K562 (cell line): ENCODE data around the gene CD82. TPM values are rescaled to one million over a fixed set of nuclear protein-coding genes. Genes with fewer than 3 reads are reported as not detected.

Experiments
- ATAC-seq: fragments of 200-7000 bp; cut with Tn5 transposase; 3 replicates; pipeline ENCODE4 v1.9.1; 2020; ENCODE audit warnings: moderate library complexity
- BruUV-seq: library from RNA; stranded (reverse); fragments of 400-500 nt; replicated peaks from 2 replicates; lab custom pipeline; 2021; lab: Mats Ljungman, UMichigan
- CTCF ChIA-PET: fragments of 300-600 bp; formaldehyde crosslinking; extraction: SDS; loops from one replicate; lab custom pipeline; 2021; ENCODE audit warnings: low intra/inter-chr PET ratio; lab: Yijun Ruan, JAX
- POLR2A ChIA-PET: fragments of 300-600, 350-650 bp; sonication (Branson Sonifier 250); formaldehyde crosslinking; extraction: SDS; loops from one replicate; lab custom pipeline; 2021; ENCODE audit warnings: antibody characterized with exemption, inconsistent platforms; lab: Yijun Ruan, JAX
- DNase-seq, 4 experiments: peaks; one replicate each; pipeline versions ENCODE4 v3.0.0 to v3.0.0-alpha.2; 2011 to 2018; ENCODE audit warnings: low spot score in 3 of 4, mixed read lengths in 3 of 4; ENCODE audit errors: extremely low read depth in 1 of 4
- FAIRE-seq: peaks from 2 replicates; lab custom pipeline; 2011; peaks lifted over from hg19 to GRCh38; lab: Jason Lieb, UNC
- H2AFZ ChIP-seq: 2 replicates; pipeline ENCODE4 v1.6.0; 2011; ENCODE audit warnings: low read depth, low read length, control low read depth, inconsistent platforms
- H3K27ac ChIP-seq: fragments of 200-600 bp; 3 replicates; pipeline ENCODE4 v1.8.0; 2011; ENCODE audit warnings: low read depth, mild to moderate bottlenecking, control low read depth, inconsistent platforms, low read length, moderate library complexity, mixed read lengths; ENCODE audit errors: extremely low read depth
- H3K27me3 ChIP-seq, 2 experiments: fragments of 300-600 bp in 1 of 2; 2 replicates in 1 of 2; 3 replicates in 1 of 2; pipeline versions ENCODE4 v1.6.0 to v1.8.0; 2011; ENCODE audit warnings: inconsistent platforms in 2 of 2, low read length in 2 of 2, mild to moderate bottlenecking in 1 of 2, mixed read lengths in 1 of 2, moderate library complexity in 1 of 2; ENCODE audit not compliant: control insufficient read depth in 2 of 2, insufficient read depth in 2 of 2
- H3K36me3 ChIP-seq: fragments of 300-600 bp; 3 replicates; pipeline ENCODE4 v1.8.0; 2011; ENCODE audit warnings: mild to moderate bottlenecking, low read length, inconsistent platforms; ENCODE audit not compliant: control insufficient read depth, insufficient read depth
- H3K4me1 ChIP-seq, 2 experiments: fragments of 200-600 bp in 1 of 2; replicated peaks in 1 of 2; 2 replicates in 1 of 2; 3 replicates in 1 of 2; pipeline versions ENCODE4 v1.5.1 to v1.8.0; 2011; ENCODE audit warnings: inconsistent platforms in 2 of 2, low read length in 2 of 2, mild to moderate bottlenecking in 1 of 2, mixed read lengths in 1 of 2, moderate library complexity in 1 of 2; ENCODE audit not compliant: control insufficient read depth in 2 of 2, insufficient read depth in 2 of 2
- H3K4me2 ChIP-seq: 2 replicates; pipeline ENCODE4 v1.6.1; 2011; ENCODE audit warnings: low read length, control low read depth, inconsistent platforms, mixed read lengths; ENCODE audit not compliant: insufficient read depth
- H3K4me3 ChIP-seq: fragments of 200-600 bp; sonication (generic), shearing (Covaris generic); 2 replicates; pipeline ENCODE4 v1.5.1; 2016; ENCODE audit warnings: control low read depth, inconsistent platforms
- H3K79me2 ChIP-seq: fragments of 200-600 bp; 3 replicates; pipeline ENCODE4 v1.8.0; 2011; ENCODE audit warnings: low read length, inconsistent platforms; ENCODE audit not compliant: control insufficient read depth, insufficient read depth
- H3K9ac ChIP-seq, 2 experiments: 2 replicates each; pipeline versions ENCODE4 v1.6.0 to v1.6.1; 2011; ENCODE audit warnings: low read depth in 2 of 2, low read length in 2 of 2, control low read depth in 1 of 2, inconsistent platforms in 1 of 2, mild to moderate bottlenecking in 1 of 2, mixed read lengths in 1 of 2; ENCODE audit not compliant: insufficient read depth in 1 of 2
- H3K9me1 ChIP-seq: one replicate; pipeline ENCODE4 v1.6.0; 2011; ENCODE audit warnings: inconsistent platforms, mild to moderate bottlenecking, low read length, moderate library complexity; ENCODE audit not compliant: control insufficient read depth, insufficient read depth
- H3K9me3 ChIP-seq: replicated peaks from 2 replicates; pipeline ENCODE4 v1.5.1; 2011; ENCODE audit warnings: low read depth, low read length, inconsistent platforms; ENCODE audit not compliant: control insufficient read depth, insufficient read depth
- H4K20me1 ChIP-seq: replicated peaks from 2 replicates; pipeline ENCODE4 v1.6.1; 2011; ENCODE audit warnings: low read length, inconsistent platforms, mixed read lengths; ENCODE audit not compliant: control insufficient read depth, insufficient read depth
- ATF1 ChIP-seq, 2 experiments: fragments of 450-650 bp in 1 of 2; IDR thresholded peaks; 2 replicates each; pipeline ENCODE4 v1.6.1; 2016; ENCODE audit warnings: missing compliant biosample characterization in 1 of 2, missing genetic modification characterization in 1 of 2
- BDP1 ChIP-seq: IDR thresholded peaks from 3 replicates; pipeline ENCODE4 v1.6.1; 2011; ENCODE audit not compliant: insufficient read length, insufficient read depth
- COPS2 ChIP-seq: fragments of 450-650 bp; conservative IDR thresholded peaks from 2 replicates; pipeline ENCODE4 v1.6.1; 2016; ENCODE audit warnings: mild to moderate bottlenecking, moderate library complexity
- CREM ChIP-seq: IDR thresholded peaks from 2 replicates; pipeline ENCODE4 v1.6.1; 2014; ENCODE audit warnings: antibody characterized with exemption, low read depth
- JUNB ChIP-seq: fragments of 450-650 bp; formaldehyde crosslinking; conservative IDR thresholded peaks from 2 replicates; pipeline ENCODE4 v1.4.0; 2020; ENCODE audit warnings: mild to moderate bottlenecking
- JUND ChIP-seq, 2 experiments: IDR thresholded peaks; 2 replicates in 1 of 2; 3 replicates in 1 of 2; pipeline ENCODE4 v1.6.1; 2011; ENCODE audit warnings: borderline replicate concordance in 2 of 2, low read depth in 2 of 2, low read length in 2 of 2, improper control_type of control experiment in 1 of 2, missing biosample characterization in 1 of 2, missing genetic modification characterization in 1 of 2, missing genetic modification reagents in 1 of 2
- PTTG1 ChIP-seq: fragments of 450-650 bp; IDR thresholded peaks from 2 replicates; pipeline ENCODE4 v1.6.1; 2016; ENCODE audit warnings: low read depth, mild to moderate bottlenecking, missing genetic modification characterization, missing compliant biosample characterization
- ZNF121 ChIP-seq: sonication (generic); formaldehyde crosslinking; conservative IDR thresholded peaks from 2 replicates; pipeline ENCODE4 v1.8.0; 2022; ENCODE audit warnings: missing genetic modification reagents
- WGBS: fragments of 100-300 bp; shearing (Covaris generic); methylation state at CpG from one replicate; pipeline ENCODE4 v1.1.6; 2016; ENCODE audit warnings: low coverage, mixed read lengths; ENCODE audit not compliant: insufficient coverage; ENCODE audit errors: missing lambda C conversion rate; 5-methylcytosine and 5-hydroxymethylcytosine counted together
- in situ Hi-C: fragments of 300-500 bp; cut with MboI; formaldehyde crosslinking; loops from 4 replicates; pipeline ENCODE4 v1.15.0; 2018; ENCODE audit warnings: inconsistent platforms, mixed read lengths
- intact Hi-C: fragments of 100-400 bp; cut with micrococcal nuclease; formaldehyde crosslinking; loops from 2 replicates; pipeline ENCODE4 v1.14.2; 2022
- polyA plus RNA-seq, 8 experiments: library from polyadenylated mRNA; depleted of rRNA in 4 of 8; stranded (reverse) in 5 of 8; unstranded in 3 of 8; fragments of >200 nt; fragmentation: Nextera tagmentation in 2 of 8; fragmentation: Illumina TruSeq in 1 of 8; extraction: Ambion mirVana in 2 of 8; extraction: Trizol in 1 of 8; gene quantifications; 2 replicates each; pipeline versions ENCODE4 v1.2.1 to v1.2.3, GENCODE V29; 2011 to 2014; ENCODE audit warnings: inconsistent platforms in 1 of 8, missing spikeins in 1 of 8
- total RNA-seq, 7 experiments: library from RNA; depleted of rRNA in 6 of 7; stranded (reverse); fragments of >200 nt in 6 of 7; fragmentation: Illumina TruSeq in 2 of 7; extraction: Trizol in 2 of 7; gene quantifications; 2 replicates each; pipeline versions ENCODE4 v1.2.1 to v1.2.3, GENCODE V29; 2011 to 2021; ENCODE audit warnings: low replicate concordance in 1 of 7
- TF ChIP-seq, protein P1 (sequence below), 2 experiments: fragments of 450-650 bp; formaldehyde crosslinking in 1 of 2; IDR thresholded peaks; 2 replicates each; pipeline versions ENCODE4 v1.4.0 to v1.6.1; 2014 to 2020; ENCODE audit warnings: mild to moderate bottlenecking in 2 of 2, borderline replicate concordance in 1 of 2, low read depth in 1 of 2

CD82 gene
- total and polyA plus RNA-seq, 9 of the 15 experiments (the other 6 are each of a cell fraction or from before 2014, with no cell fraction given) = 0.27 to 9.4 (median 3.0) TPM

- TF ChIP-seq JUNB (CRISPR knock-in tag) (peak; percentile 75), COPS2 (no peak), BDP1 (no peak), JUND (IDR thresholded peaks at IDR 0.05; ENCODE audit: borderline replicate concordance, low read depth, low read length) (no peak), JUND (tag; IDR thresholded peaks at IDR 0.05; ENCODE audit: borderline replicate concordance, low read depth, low read length) (peak; percentile 27; the same call in 1 of the 3 replicates), ATF1 (CRISPR knock-in tag; IDR thresholded peaks at IDR 0.05) (no peak), ATF1 (tag; IDR thresholded peaks at IDR 0.05) (peak; percentile 68)
Observed at GRCh38 chr11:44551456-44552139, 13.9 kb upstream of the CD82 start (continued).

DNA sequence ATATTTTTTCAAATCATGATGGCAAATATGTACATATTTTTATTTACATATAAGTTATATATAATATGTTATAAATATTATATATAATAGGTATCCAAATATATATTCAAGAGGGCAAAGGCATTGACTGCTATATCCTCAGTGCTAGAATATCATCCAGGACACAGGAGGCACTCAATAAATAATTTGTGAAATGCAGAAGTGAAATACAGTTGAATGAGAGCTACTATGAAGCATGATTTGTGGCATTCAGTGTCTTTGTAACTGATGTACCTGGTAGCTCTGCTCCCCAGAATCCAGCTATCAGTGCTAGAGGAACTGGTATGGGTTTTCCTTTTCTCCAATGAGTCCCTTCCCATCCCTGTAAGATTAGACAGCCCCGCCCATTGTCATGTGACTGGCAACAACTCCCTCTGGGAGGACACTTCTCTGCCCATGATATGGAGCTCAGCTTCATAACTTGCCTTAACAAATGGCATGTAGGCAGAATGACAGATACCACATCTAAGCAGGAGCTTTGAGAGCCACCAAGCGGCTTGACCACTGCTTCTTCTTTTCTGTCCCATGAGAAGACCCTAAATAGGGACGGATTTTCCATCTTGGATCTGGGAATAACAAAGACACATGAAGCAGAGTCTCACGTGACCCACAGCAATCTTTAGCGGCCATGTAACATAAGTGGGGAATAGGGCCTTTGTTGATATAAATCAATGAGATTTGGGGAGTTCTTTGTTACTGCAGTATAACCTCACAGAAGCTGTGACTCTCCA is 10.2 kb upstream of the CD82 start:
- FAIRE-seq (peak; percentile 35), ATAC-seq (peak; percentile 38), DNase-seq (peak in 2 of 4 experiments; percentile 9 to 50)
- peaks cover 8 to 32% of the 10 kb centered on the region in 2 experiments; a peak in 4 of 5 replicates for H3K4me1 ChIP-seq
- H3K4me3 ChIP-seq = no peak overlapping the region
- H3K4me2 ChIP-seq = peak overlapping the region; percentile 57
- no peak overlapping the region for H3K27ac ChIP-seq
- WGBS = 31% methylated on average over 5 of the region's 5 CpGs
- H3K9me1 ChIP-seq = no peaks in the 10 kb centered on the region
- no peaks in the 10 kb centered on the region; the same call in 2 of the 3 replicates for H3K36me3 ChIP-seq
- intact Hi-C loops (loop anchor here (5.0 kb wide), 2 partner anchors 337 to 357 kb away; no protein-coding TSS in a partner anchor), in situ Hi-C loops (loop anchor here (5.0 kb wide), 1 partner anchor 357 kb away; no protein-coding TSS in a partner anchor)
- no peaks in the 10 kb centered on the region for H3K79me2 ChIP-seq
- no peaks in the 10 kb centered on the region for H4K20me1 ChIP-seq
- H3K9me3 ChIP-seq = no peaks in the 10 kb centered on the region; the same call in 1 of the 2 replicates
- POLR2A ChIA-PET = interaction anchor here (0.6 to 1.6 kb wide), 3 partner anchors 28 to 460 kb away, joined by 3 to 5 read pairs (median 3); partner anchors contain the start of gene EXT2
- H3K9ac ChIP-seq = no peak overlapping the region
- no TSS peak for BruUV-seq
- no peaks in the 10 kb centered on the region for H3K27me3 ChIP-seq
- CTCF ChIA-PET = interaction anchor here (1.1 to 4.8 kb wide), 2 partner anchors 11 to 60 kb away, joined by 4 to 81 read pairs; no protein-coding TSS in a partner anchor
- peak overlapping the region; percentile 88 for H2AFZ ChIP-seq
- TF ChIP-seq CREM = no peak
- TF ChIP-seq, protein P1, sequence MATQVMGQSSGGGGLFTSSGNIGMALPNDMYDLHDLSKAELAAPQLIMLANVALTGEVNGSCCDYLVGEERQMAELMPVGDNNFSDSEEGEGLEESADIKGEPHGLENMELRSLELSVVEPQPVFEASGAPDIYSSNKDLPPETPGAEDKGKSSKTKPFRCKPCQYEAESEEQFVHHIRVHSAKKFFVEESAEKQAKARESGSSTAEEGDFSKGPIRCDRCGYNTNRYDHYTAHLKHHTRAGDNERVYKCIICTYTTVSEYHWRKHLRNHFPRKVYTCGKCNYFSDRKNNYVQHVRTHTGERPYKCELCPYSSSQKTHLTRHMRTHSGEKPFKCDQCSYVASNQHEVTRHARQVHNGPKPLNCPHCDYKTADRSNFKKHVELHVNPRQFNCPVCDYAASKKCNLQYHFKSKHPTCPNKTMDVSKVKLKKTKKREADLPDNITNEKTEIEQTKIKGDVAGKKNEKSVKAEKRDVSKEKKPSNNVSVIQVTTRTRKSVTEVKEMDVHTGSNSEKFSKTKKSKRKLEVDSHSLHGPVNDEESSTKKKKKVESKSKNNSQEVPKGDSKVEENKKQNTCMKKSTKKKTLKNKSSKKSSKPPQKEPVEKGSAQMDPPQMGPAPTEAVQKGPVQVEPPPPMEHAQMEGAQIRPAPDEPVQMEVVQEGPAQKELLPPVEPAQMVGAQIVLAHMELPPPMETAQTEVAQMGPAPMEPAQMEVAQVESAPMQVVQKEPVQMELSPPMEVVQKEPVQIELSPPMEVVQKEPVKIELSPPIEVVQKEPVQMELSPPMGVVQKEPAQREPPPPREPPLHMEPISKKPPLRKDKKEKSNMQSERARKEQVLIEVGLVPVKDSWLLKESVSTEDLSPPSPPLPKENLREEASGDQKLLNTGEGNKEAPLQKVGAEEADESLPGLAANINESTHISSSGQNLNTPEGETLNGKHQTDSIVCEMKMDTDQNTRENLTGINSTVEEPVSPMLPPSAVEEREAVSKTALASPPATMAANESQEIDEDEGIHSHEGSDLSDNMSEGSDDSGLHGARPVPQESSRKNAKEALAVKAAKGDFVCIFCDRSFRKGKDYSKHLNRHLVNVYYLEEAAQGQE (IDR thresholded peaks at IDR 0.05; ENCODE audit: borderline replicate concordance) = peak; percentile 17; the same call in 1 of the 2 replicates
- TF ChIP-seq, protein P1 (CRISPR knock-in tag; IDR thresholded peaks at IDR 0.05; ENCODE audit: low read depth) = no peak
- TF ChIP-seq PTTG1 (tag) = no peak
- no peak for TF ChIP-seq ZNF121
